ENCODE results near the gene ISOC2. TPM values are rescaled to one million over a fixed set of nuclear protein-coding genes. Genes with fewer than 3 reads are reported as not detected.
"Not testable (repeated sequence)": the region's sequence is repeated elsewhere in the genome, so short reads cannot be mapped to it uniquely, and the experiment has no call there.

ISOC2 gene
- total RNA-seq, 1 experiment from 2014 or later: 33.9 TPM

DNA sequence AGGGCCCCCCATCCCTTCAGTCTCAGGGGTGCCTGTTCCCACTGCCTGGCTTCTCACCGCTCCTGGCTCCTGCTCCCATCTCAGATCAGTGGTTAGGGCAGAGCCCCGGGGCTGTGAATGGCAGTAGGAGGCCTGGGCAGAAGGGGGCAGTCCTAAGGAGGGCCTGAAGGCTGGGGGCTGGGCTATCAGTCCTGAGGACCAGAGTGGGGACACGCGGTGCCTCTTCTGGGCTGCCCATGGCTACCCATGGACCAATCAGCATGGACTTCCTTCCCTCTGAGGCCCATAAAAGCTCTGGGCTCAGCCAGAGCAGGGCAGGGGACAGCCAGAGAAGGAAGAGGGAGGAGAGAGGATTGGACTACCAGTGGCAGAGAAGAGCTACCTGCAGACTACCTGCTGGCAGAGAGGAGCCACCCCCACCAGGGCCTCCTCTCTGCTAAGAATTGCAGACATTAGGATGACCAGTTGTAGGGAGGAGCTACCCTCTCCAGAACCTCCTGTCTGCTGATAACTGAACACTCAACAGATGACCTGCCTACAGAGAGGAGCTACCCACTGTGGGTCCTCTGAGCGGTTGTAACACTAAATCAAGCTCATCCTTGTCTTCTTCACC lies 41.7 kb downstream of the ISOC2 start:
- no peak for DNase-seq (ENCODE audit: extremely low read depth, low read depth)

- no peak for DNase-seq (ENCODE audit: extremely low read depth, low read depth)
Observed at GRCh38 chr19:55419103-55419502, 42.3 kb downstream of the ISOC2 start.

GRCh38 chr19:55418185-55418584 lies 43.3 kb downstream of the ISOC2 start:
- peak; percentile 65 for DNase-seq (ENCODE audit: extremely low read depth, low read depth)

DNA sequence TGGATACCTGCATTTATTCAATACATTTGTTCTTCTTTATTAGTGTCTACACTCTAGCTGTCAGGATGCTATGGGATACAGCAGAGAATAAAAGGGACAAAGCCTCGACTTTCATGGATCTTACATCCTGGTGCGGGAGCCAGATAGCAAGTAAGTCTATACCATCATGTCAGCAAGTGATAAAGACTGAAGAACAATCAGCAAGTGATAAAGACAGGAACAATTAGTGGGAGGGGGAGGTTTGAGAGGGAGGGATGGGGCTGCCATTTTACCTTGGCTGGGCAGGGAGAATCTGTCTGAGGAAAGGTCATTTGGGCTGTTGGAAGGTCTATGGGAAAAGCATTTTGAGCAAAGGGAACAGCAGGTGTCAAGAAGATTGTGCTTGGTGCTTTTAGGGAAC lies 51.3 kb downstream of the ISOC2 start:
- DNase-seq (ENCODE audit: extremely low read depth, low read depth): no peak

DNA sequence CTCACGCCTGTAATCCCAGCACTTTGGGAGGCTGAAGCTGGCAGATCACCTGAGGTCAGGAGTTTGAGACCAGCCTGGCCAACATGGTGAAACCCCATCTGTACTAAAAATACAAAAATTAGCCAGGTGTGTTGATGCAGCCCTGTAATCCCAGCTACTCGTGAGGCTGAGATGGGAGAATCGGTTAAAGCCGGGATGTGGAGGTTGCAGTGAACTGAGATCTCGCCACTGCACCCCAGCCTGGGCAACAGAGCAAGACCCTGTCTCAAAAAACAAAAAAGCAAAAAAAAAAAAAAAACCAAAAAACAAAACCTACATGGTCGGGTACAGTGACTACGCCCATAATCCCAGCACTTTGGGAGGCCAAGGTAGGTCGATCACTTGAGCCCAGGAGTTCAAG lies 52.3 kb downstream of the ISOC2 start:
- DNase-seq (ENCODE audit: extremely low read depth, low read depth): not testable (repeated sequence)

GRCh38 chr19:55408533-55408872 lies 52.9 kb downstream of the ISOC2 start:
- DNase-seq (ENCODE audit: extremely low read depth, low read depth): no peak

- peak; percentile 96 for DNase-seq (ENCODE audit: extremely low read depth, low read depth)
Observed at GRCh38 chr19:55407800-55408532, 53.5 kb downstream of the ISOC2 start.

- DNase-seq (ENCODE audit: extremely low read depth, low read depth): not testable (repeated sequence)
Observed at GRCh38 chr19:55407550-55407799, 54.0 kb downstream of the ISOC2 start, which contains the start of gene UBE2S. Gene UBE2S (minus strand): TSS chr19:55407788. CDS start chr19:55407589, 199 bp downstream.

- no peak for DNase-seq (ENCODE audit: extremely low read depth, low read depth)
Observed at GRCh38 chr19:55406826-55407549, 54.5 kb downstream of the ISOC2 start.

GRCh38 chr19:55406091-55406825 lies 55.2 kb downstream of the ISOC2 start:
- DNase-seq (ENCODE audit: extremely low read depth, low read depth): no peak

DNA sequence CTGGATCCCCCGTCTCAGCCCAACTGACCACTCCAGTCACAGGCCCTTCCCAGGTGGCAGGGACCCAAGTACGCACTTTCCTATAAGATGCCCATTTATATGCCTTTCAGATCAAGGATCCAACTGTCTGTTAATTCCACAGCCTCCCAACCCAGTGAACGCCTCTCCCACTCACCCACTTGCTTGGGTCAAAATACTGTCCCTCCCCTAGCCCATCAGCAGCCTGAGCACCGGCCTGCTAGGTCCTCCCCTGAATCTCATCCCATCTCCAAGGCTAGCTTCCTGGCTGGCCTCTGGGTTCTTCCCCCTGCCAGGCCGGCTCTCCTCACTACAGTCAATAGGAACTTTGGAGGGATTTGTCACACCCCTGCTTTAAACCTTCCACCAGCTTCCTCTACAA lies 55.8 kb downstream of the ISOC2 start:
- DNase-seq (ENCODE audit: extremely low read depth, low read depth): no peak

Other genes with a start within 250 kb of the ISOC2 start
- 1.8 and 2.3 TPM in 2 replicates for gene TMEM86B, start 232.9 kb downstream of the ISOC2 start, total RNA-seq (2014; rRNA removed; shearing (Covaris generic))
- gene PPP6R1, start 202.6 kb downstream of the ISOC2 start, total RNA-seq (2014; rRNA removed; shearing (Covaris generic)): 32.6 and 33.6 TPM in 2 replicates
- gene HSPBP1, start 181.5 kb downstream of the ISOC2 start, total RNA-seq (2014; rRNA removed; shearing (Covaris generic)): 33.4 and 37.1 TPM in 2 replicates
- 3.8 and 5.7 TPM in 2 replicates for gene BRSK1, start 177.6 kb downstream of the ISOC2 start, total RNA-seq (2014; rRNA removed; shearing (Covaris generic))
- gene TMEM150B, start 136.3 kb downstream of the ISOC2 start, total RNA-seq (2014; rRNA removed; shearing (Covaris generic)): not detected in 2 replicates
- gene KMT5C, start 121.8 kb downstream of the ISOC2 start, total RNA-seq (2014; rRNA removed; shearing (Covaris generic)): 5.1 and 7.9 TPM in 2 replicates
- not detected in 2 replicates for gene COX6B2, start 106.9 kb downstream of the ISOC2 start, total RNA-seq (2014; rRNA removed; shearing (Covaris generic))
- not detected in 2 replicates for gene GARIN5B, start 98.4 kb downstream of the ISOC2 start, total RNA-seq (2014; rRNA removed; shearing (Covaris generic))
- 0.32 and 0.84 TPM in 2 replicates for gene IL11, start 91.2 kb downstream of the ISOC2 start, total RNA-seq (2014; rRNA removed; shearing (Covaris generic))
- gene TMEM190, start 84.8 kb downstream of the ISOC2 start, total RNA-seq (2014; rRNA removed; shearing (Covaris generic)): not detected in 2 replicates
- 0.97 and 2.0 TPM in 2 replicates for gene TMEM238, start 77.3 kb downstream of the ISOC2 start, total RNA-seq (2014; rRNA removed; shearing (Covaris generic))
- 426 and 465 TPM in 2 replicates for gene RPL28, start 75.7 kb downstream of the ISOC2 start, total RNA-seq (2014; rRNA removed; shearing (Covaris generic))
- 369 and 378 TPM in 2 replicates for gene UBE2S, start 53.9 kb downstream of the ISOC2 start, total RNA-seq (2014; rRNA removed; shearing (Covaris generic))
- gene SHISA7, start 18.3 kb downstream of the ISOC2 start, total RNA-seq (2014; rRNA removed; shearing (Covaris generic)): not detected in 2 replicates
- gene C19orf85, start 3.1 kb upstream of the ISOC2 start, total RNA-seq (2014; rRNA removed; shearing (Covaris generic)): not detected in 2 replicates
- 2.1 and 6.1 TPM in 2 replicates for gene ZNF628, start 15.0 kb upstream of the ISOC2 start, total RNA-seq (2014; rRNA removed; shearing (Covaris generic))
- gene NAT14, start 23.5 kb upstream of the ISOC2 start, total RNA-seq (2014; rRNA removed; shearing (Covaris generic)): 3.9 and 4.5 TPM in 2 replicates
- gene SSC5D, start 26.8 kb upstream of the ISOC2 start, total RNA-seq (2014; rRNA removed; shearing (Covaris generic)): 0.07 TPM in 1 of 2 replicates, not detected in the other
- gene SBK2, start 75.5 kb upstream of the ISOC2 start, total RNA-seq (2014; rRNA removed; shearing (Covaris generic)): not detected in 2 replicates
- 0.32 TPM in 1 of 2 replicates, not detected in the other for gene SBK3, start 83.9 kb upstream of the ISOC2 start, total RNA-seq (2014; rRNA removed; shearing (Covaris generic))
- 2.1 and 3.2 TPM in 2 replicates for gene ZNF579, start 119.2 kb upstream of the ISOC2 start, total RNA-seq (2014; rRNA removed; shearing (Covaris generic))
- 3.6 and 5.0 TPM in 2 replicates for gene FIZ1, start 137.9 kb upstream of the ISOC2 start, total RNA-seq (2014; rRNA removed; shearing (Covaris generic))
- gene ZNF524, start 138.6 kb upstream of the ISOC2 start, total RNA-seq (2014; rRNA removed; shearing (Covaris generic)): 15.9 and 16.5 TPM in 2 replicates
- 1.1 and 1.3 TPM in 2 replicates for gene ZNF865, start 144.0 kb upstream of the ISOC2 start, total RNA-seq (2014; rRNA removed; shearing (Covaris generic))
- 2.1 and 2.2 TPM in 2 replicates for gene ZNF784, start 162.9 kb upstream of the ISOC2 start, total RNA-seq (2014; rRNA removed; shearing (Covaris generic))
- 8.9 and 13.6 TPM in 2 replicates for gene ZNF580, start 179.4 kb upstream of the ISOC2 start, total RNA-seq (2014; rRNA removed; shearing (Covaris generic))
- 12.3 and 13.6 TPM in 2 replicates for gene ZNF581, start 182.0 kb upstream of the ISOC2 start, total RNA-seq (2014; rRNA removed; shearing (Covaris generic))
- gene CCDC106, start 186.6 kb upstream of the ISOC2 start, total RNA-seq (2014; rRNA removed; shearing (Covaris generic)): 1.9 and 2.3 TPM in 2 replicates
- gene U2AF2, start 193.4 kb upstream of the ISOC2 start, total RNA-seq (2014; rRNA removed; shearing (Covaris generic)): 68.3 and 72.4 TPM in 2 replicates
- gene EPN1, start 213.6 kb upstream of the ISOC2 start, total RNA-seq (2014; rRNA removed; shearing (Covaris generic)): 32.8 and 35.9 TPM in 2 replicates

All from NCI-H460 (cell line).